ENCODE data around the gene ZNF320.
"Not testable (repeated sequence)": the region's sequence is repeated elsewhere in the genome, so short reads cannot be mapped to it uniquely, and the experiment has no call there.

The ZNF320 gene

GRCh38 chr19:52922841-52923777, 25.7 kb upstream of the ZNF320 start, which contains the start of gene ZNF888:
Gene ZNF888, minus strand, starts transcription at chr19:52923428. Its CDS starts 5,555 bp downstream, at chr19:52917873.
- Histone ChIP-seq H3K4me3 (replicated peaks; ENCODE audit: low read depth, low read length) (peak within 1 kb of the TSS; percentile 56), H3K36me3 (ENCODE audit: control insufficient read depth, insufficient read depth, low read length) (no peaks in the 10 kb centered on the region), H3K27me3 (replicated peaks; ENCODE audit: control insufficient read depth, insufficient read depth, low read length) (no peaks in the 10 kb centered on the region)
- TF ChIP-seq, protein P1, sequence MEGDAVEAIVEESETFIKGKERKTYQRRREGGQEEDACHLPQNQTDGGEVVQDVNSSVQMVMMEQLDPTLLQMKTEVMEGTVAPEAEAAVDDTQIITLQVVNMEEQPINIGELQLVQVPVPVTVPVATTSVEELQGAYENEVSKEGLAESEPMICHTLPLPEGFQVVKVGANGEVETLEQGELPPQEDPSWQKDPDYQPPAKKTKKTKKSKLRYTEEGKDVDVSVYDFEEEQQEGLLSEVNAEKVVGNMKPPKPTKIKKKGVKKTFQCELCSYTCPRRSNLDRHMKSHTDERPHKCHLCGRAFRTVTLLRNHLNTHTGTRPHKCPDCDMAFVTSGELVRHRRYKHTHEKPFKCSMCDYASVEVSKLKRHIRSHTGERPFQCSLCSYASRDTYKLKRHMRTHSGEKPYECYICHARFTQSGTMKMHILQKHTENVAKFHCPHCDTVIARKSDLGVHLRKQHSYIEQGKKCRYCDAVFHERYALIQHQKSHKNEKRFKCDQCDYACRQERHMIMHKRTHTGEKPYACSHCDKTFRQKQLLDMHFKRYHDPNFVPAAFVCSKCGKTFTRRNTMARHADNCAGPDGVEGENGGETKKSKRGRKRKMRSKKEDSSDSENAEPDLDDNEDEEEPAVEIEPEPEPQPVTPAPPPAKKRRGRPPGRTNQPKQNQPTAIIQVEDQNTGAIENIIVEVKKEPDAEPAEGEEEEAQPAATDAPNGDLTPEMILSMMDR (IDR thresholded peaks at IDR 0.05; ENCODE audit: insufficient read depth, low read length, poor library complexity, severe bottlenecking): no peak
- DNase-seq (ENCODE audit: extremely low read depth, insufficient read length): peak; percentile 89

DNA sequence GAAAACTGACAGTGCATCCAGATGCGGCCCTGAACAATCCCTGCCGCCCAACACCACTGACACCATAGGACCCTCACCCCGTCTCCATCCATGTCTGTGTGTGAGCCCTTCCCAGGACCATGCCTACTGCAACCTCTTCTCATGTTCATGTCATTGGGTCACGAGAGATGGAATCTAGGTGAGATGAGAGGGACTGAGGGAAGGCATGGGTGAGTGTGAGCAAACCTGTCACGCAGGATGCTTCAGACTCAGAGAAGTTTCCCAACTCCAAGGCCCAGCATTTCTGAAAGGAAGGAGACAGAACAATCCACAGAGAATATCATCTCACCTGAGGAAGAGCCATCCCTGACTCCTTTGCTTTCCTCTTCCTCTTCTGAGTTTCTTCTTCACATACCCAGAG, 20.1 kb upstream of the ZNF320 start:
- no peaks in the 10 kb centered on the region; the same call in none of the 2 replicates for H3K36me3 ChIP-seq (ENCODE audit: control insufficient read depth, insufficient read depth, low read length)
- H3K27me3 ChIP-seq (replicated peaks; ENCODE audit: control insufficient read depth, insufficient read depth, low read length): no peaks in the 10 kb centered on the region
- no peak for DNase-seq (ENCODE audit: extremely low read depth, insufficient read length)
- H3K4me3 ChIP-seq (replicated peaks; ENCODE audit: low read depth, low read length): no peak overlapping the region
- TF ChIP-seq, protein P1 (IDR thresholded peaks at IDR 0.05; ENCODE audit: insufficient read depth, low read length, poor library complexity, severe bottlenecking): no peak

DNA sequence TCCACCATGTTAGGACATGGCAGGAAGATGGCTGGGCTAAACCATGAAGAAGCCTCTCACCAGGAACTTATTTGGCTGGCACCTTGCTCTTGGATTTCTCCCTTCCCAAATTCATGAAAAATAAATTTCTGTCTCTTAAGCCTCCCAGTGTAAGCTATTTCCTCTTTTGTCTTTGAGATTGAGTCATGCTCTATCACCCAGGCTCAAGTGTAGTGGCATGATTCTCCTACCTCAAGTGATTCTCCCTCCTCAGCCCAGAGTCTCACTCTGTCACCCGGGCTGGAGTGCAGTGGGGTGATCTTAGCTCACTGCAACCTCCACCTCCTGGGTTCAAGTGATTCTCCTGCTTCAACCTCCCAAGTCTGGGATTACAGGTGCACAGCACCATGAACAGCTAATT, 13.2 kb upstream of the ZNF320 start:
- H3K27me3 ChIP-seq (replicated peaks; ENCODE audit: control insufficient read depth, insufficient read depth, low read length): no peaks in the 10 kb centered on the region
- DNase-seq (ENCODE audit: extremely low read depth, insufficient read length): no peak
- H3K4me3 ChIP-seq (replicated peaks; ENCODE audit: low read depth, low read length): no peak overlapping the region
- TF ChIP-seq, protein P1 (IDR thresholded peaks at IDR 0.05; ENCODE audit: insufficient read depth, low read length, poor library complexity, severe bottlenecking): no peak
- no peaks in the 10 kb centered on the region; the same call in none of the 2 replicates for H3K36me3 ChIP-seq (ENCODE audit: control insufficient read depth, insufficient read depth, low read length)

- not testable (repeated sequence) for H3K36me3 ChIP-seq (ENCODE audit: control insufficient read depth, insufficient read depth, low read length); H3K4me3 ChIP-seq (replicated peaks; ENCODE audit: low read depth, low read length); H3K27me3 ChIP-seq (replicated peaks; ENCODE audit: control insufficient read depth, insufficient read depth, low read length); DNase-seq (ENCODE audit: extremely low read depth, insufficient read length)
Measured at GRCh38 chr19:52904052-52904780, 6.8 kb upstream of the ZNF320 start.

- Histone ChIP-seq H3K36me3 (ENCODE audit: control insufficient read depth, insufficient read depth, low read length) (no peaks in the 10 kb centered on the region), H3K4me3 (replicated peaks; ENCODE audit: low read depth, low read length) (no peak overlapping the region), H3K27me3 (replicated peaks; ENCODE audit: control insufficient read depth, insufficient read depth, low read length) (no peaks in the 10 kb centered on the region)
- TF ChIP-seq, protein P1 (IDR thresholded peaks at IDR 0.05; ENCODE audit: insufficient read depth, low read length, poor library complexity, severe bottlenecking): no peak
- no peak for DNase-seq (ENCODE audit: extremely low read depth, insufficient read length)
Measured at GRCh38 chr19:52901842-52902241, 4.4 kb upstream of the ZNF320 start.

DNA sequence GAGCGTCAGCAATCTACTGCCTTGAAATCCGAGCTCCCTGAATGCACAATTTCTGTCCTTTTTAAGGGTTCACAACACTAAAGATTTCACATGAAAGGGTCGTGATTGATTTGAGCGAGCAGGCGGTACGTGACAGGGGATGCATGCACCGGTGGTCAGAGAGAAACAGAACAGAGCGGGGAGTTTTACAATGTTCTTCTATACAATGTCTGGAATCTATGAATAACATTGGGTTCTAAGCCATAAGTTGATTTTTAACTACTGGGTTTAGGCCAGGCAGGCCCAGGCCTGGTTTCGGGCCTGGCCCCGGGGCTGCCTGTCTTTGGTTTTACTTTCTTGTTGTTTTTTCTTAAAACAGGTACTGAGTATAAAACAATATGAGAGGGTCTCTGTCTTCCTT, 1.2 kb upstream of the ZNF320 start:
- not testable (repeated sequence) for H3K27me3 ChIP-seq (replicated peaks; ENCODE audit: control insufficient read depth, insufficient read depth, low read length); DNase-seq (ENCODE audit: extremely low read depth, insufficient read length); H3K4me3 ChIP-seq (replicated peaks; ENCODE audit: low read depth, low read length); H3K36me3 ChIP-seq (ENCODE audit: control insufficient read depth, insufficient read depth, low read length)
